ENCODE results near the gene LTBP4.

LTBP4 gene

DNA sequence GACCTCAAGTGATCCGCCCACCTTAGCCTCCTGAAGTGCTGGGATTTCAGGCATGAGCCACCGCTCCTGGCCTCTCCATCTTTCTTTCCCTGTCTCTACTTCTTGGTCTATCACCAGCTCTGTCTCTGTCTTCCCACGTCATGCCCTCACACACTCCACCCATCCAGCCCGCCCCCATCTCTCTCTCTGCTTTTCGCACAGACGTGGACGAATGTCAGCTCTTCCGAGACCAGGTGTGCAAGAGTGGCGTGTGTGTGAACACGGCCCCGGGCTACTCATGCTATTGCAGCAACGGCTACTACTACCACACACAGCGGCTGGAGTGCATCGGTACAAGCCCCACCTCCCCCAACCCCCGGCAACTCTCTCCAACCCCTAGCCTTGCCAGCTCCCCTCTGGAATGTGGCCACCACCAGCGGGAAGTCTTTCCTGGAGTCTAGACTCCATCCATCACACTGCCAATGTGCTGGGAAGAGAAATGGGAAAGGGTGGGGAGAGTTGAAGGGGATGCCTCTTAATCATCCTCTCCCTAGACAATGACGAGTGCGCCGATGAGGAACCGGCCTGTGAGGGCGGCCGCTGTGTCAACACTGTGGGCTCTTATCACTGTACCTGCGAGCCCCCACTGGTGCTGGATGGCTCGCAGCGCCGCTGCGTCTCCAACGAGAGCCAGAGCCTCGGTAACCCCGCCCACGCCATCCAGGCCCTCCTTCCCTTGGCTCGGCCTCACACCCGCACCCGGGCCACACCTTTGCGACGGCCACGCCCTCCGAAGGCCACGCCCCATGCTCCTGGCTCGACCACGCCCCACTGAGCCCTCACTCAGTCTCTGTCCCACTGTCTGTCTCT lies 22.5 kb downstream of the LTBP4 start (continued):
- TF ChIP-seq, protein P1, sequence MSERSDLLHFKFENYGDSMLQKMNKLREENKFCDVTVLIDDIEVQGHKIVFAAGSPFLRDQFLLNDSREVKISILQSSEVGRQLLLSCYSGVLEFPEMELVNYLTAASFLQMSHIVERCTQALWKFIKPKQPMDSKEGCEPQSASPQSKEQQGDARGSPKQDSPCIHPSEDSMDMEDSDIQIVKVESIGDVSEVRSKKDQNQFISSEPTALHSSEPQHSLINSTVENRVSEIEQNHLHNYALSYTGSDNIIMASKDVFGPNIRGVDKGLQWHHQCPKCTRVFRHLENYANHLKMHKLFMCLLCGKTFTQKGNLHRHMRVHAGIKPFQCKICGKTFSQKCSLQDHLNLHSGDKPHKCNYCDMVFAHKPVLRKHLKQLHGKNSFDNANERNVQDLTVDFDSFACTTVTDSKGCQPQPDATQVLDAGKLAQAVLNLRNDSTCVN (tag by site-specific recombination; optimal IDR thresholded peaks at IDR 0.05): peak; percentile 47
- TF ChIP-seq, protein P2, sequence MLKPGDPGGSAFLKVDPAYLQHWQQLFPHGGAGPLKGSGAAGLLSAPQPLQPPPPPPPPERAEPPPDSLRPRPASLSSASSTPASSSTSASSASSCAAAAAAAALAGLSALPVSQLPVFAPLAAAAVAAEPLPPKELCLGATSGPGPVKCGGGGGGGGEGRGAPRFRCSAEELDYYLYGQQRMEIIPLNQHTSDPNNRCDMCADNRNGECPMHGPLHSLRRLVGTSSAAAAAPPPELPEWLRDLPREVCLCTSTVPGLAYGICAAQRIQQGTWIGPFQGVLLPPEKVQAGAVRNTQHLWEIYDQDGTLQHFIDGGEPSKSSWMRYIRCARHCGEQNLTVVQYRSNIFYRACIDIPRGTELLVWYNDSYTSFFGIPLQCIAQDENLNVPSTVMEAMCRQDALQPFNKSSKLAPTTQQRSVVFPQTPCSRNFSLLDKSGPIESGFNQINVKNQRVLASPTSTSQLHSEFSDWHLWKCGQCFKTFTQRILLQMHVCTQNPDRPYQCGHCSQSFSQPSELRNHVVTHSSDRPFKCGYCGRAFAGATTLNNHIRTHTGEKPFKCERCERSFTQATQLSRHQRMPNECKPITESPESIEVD (tag by site-specific recombination; IDR thresholded peaks at IDR 0.05): no peak
- TF ChIP-seq ZNF416 (tag by site-specific recombination; IDR thresholded peaks at IDR 0.05): no peak
- TF ChIP-seq, protein P3, sequence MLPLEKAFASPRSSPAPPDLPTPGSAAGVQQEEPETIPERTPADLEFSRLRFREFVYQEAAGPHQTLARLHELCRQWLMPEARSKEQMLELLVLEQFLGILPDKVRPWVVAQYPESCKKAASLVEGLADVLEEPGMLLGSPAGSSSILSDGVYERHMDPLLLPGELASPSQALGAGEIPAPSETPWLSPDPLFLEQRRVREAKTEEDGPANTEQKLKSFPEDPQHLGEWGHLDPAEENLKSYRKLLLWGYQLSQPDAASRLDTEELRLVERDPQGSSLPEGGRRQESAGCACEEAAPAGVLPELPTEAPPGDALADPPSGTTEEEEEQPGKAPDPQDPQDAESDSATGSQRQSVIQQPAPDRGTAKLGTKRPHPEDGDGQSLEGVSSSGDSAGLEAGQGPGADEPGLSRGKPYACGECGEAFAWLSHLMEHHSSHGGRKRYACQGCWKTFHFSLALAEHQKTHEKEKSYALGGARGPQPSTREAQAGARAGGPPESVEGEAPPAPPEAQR (tag by site-specific recombination; IDR thresholded peaks at IDR 0.05): 0 out of 2 replicates have a peak, but pooled peaks have one; percentile 28
- TF ChIP-seq WT1 (tag by site-specific recombination; IDR thresholded peaks at IDR 0.05): peak; percentile 90
- peak; percentile 35; the same call in 1 of the 2 replicates for TF ChIP-seq ZNF785 (tag by site-specific recombination; IDR thresholded peaks at IDR 0.05)
- TF ChIP-seq HOXA7 (CRISPR knock-in tag; IDR thresholded peaks at IDR 0.05; ENCODE audit: borderline replicate concordance): no peak
- TF ChIP-seq GLIS1 (tag by site-specific recombination; IDR thresholded peaks at IDR 0.05): peak; percentile 100
- TF ChIP-seq, protein P4, sequence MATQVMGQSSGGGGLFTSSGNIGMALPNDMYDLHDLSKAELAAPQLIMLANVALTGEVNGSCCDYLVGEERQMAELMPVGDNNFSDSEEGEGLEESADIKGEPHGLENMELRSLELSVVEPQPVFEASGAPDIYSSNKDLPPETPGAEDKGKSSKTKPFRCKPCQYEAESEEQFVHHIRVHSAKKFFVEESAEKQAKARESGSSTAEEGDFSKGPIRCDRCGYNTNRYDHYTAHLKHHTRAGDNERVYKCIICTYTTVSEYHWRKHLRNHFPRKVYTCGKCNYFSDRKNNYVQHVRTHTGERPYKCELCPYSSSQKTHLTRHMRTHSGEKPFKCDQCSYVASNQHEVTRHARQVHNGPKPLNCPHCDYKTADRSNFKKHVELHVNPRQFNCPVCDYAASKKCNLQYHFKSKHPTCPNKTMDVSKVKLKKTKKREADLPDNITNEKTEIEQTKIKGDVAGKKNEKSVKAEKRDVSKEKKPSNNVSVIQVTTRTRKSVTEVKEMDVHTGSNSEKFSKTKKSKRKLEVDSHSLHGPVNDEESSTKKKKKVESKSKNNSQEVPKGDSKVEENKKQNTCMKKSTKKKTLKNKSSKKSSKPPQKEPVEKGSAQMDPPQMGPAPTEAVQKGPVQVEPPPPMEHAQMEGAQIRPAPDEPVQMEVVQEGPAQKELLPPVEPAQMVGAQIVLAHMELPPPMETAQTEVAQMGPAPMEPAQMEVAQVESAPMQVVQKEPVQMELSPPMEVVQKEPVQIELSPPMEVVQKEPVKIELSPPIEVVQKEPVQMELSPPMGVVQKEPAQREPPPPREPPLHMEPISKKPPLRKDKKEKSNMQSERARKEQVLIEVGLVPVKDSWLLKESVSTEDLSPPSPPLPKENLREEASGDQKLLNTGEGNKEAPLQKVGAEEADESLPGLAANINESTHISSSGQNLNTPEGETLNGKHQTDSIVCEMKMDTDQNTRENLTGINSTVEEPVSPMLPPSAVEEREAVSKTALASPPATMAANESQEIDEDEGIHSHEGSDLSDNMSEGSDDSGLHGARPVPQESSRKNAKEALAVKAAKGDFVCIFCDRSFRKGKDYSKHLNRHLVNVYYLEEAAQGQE (tag by site-specific recombination; IDR thresholded peaks at IDR 0.05): peak; percentile 76
- peak; percentile 92 for TF ChIP-seq SP3 (tag by site-specific recombination; IDR thresholded peaks at IDR 0.05)
- TF ChIP-seq ZNF354C (tag by site-specific recombination; IDR thresholded peaks at IDR 0.05; ENCODE audit: borderline replicate concordance, low read depth): no peak
- peak; percentile 89 for TF ChIP-seq ZNF24 (tag by site-specific recombination; IDR thresholded peaks at IDR 0.05)
- TF ChIP-seq TCF7L2 (IDR thresholded peaks at IDR 0.05; ENCODE audit: borderline replicate concordance, low read depth, low read length): no peak
- TF ChIP-seq ZNF404 (tag by site-specific recombination; IDR thresholded peaks at IDR 0.05): no peak
- TF ChIP-seq, protein P5, sequence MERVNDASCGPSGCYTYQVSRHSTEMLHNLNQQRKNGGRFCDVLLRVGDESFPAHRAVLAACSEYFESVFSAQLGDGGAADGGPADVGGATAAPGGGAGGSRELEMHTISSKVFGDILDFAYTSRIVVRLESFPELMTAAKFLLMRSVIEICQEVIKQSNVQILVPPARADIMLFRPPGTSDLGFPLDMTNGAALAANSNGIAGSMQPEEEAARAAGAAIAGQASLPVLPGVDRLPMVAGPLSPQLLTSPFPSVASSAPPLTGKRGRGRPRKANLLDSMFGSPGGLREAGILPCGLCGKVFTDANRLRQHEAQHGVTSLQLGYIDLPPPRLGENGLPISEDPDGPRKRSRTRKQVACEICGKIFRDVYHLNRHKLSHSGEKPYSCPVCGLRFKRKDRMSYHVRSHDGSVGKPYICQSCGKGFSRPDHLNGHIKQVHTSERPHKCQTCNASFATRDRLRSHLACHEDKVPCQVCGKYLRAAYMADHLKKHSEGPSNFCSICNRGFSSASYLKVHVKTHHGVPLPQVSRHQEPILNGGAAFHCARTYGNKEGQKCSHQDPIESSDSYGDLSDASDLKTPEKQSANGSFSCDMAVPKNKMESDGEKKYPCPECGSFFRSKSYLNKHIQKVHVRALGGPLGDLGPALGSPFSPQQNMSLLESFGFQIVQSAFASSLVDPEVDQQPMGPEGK (tag by site-specific recombination; IDR thresholded peaks at IDR 0.05): peak; percentile 99
- TF ChIP-seq ZNF792 (tag by site-specific recombination; IDR thresholded peaks at IDR 0.05): no peak
- TF ChIP-seq ZNF670 (tag by site-specific recombination; IDR thresholded peaks at IDR 0.05; ENCODE audit: low read depth): no peak
- peak; percentile 81; the same call in 1 of the 2 replicates for TF ChIP-seq KLF7 (tag by site-specific recombination; IDR thresholded peaks at IDR 0.05; ENCODE audit: borderline replicate concordance)
- peak; percentile 97 for TF ChIP-seq SP7 (tag by site-specific recombination; IDR thresholded peaks at IDR 0.05)
- TF ChIP-seq ZSCAN30 (tag by site-specific recombination; IDR thresholded peaks at IDR 0.05): peak; percentile 92
- peak; percentile 85 for TF ChIP-seq ZFP37 (tag by site-specific recombination; IDR thresholded peaks at IDR 0.05)
- TF ChIP-seq ZNF2 (tag by site-specific recombination; IDR thresholded peaks at IDR 0.05): peak; percentile 74
- TF ChIP-seq ZNF10 (tag by site-specific recombination; IDR thresholded peaks at IDR 0.05): peak; percentile 84
- TF ChIP-seq, protein P6, sequence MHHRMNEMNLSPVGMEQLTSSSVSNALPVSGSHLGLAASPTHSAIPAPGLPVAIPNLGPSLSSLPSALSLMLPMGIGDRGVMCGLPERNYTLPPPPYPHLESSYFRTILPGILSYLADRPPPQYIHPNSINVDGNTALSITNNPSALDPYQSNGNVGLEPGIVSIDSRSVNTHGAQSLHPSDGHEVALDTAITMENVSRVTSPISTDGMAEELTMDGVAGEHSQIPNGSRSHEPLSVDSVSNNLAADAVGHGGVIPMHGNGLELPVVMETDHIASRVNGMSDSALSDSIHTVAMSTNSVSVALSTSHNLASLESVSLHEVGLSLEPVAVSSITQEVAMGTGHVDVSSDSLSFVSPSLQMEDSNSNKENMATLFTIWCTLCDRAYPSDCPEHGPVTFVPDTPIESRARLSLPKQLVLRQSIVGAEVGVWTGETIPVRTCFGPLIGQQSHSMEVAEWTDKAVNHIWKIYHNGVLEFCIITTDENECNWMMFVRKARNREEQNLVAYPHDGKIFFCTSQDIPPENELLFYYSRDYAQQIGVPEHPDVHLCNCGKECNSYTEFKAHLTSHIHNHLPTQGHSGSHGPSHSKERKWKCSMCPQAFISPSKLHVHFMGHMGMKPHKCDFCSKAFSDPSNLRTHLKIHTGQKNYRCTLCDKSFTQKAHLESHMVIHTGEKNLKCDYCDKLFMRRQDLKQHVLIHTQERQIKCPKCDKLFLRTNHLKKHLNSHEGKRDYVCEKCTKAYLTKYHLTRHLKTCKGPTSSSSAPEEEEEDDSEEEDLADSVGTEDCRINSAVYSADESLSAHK (tag by site-specific recombination; IDR thresholded peaks at IDR 0.05): peak; percentile 84
- TF ChIP-seq ZNF114 (tag by site-specific recombination; IDR thresholded peaks at IDR 0.05): no peak
- no peak for TF ChIP-seq ZNF747 (tag by site-specific recombination; IDR thresholded peaks at IDR 0.05)
- TF ChIP-seq ZNF324 (tag by site-specific recombination; IDR thresholded peaks at IDR 0.05): peak; percentile 90
